GM23248 (cell line): ENCODE data around the gene LZIC. TPM values are rescaled to one million over a fixed set of nuclear protein-coding genes. Genes with fewer than 3 reads are reported as not detected.
A peak's percentile ranks its signal among the peaks of the same experiment; 100 is the strongest.

Experiments used
- DNase-seq: peaks from one replicate; pipeline ENCODE4 v3.0.0-alpha.2; 2015
- H2AFZ ChIP-seq: fragments of 200-600 bp; sonication (generic); 2 replicates; pipeline ENCODE4 v1.6.1; 2016; ENCODE audit warnings: antibody characterized with exemption
- H3F3A ChIP-seq: fragments of 200-600 bp; sonication (generic); 2 replicates; pipeline ENCODE4 v1.6.1; 2016; ENCODE audit warnings: mild to moderate bottlenecking, antibody characterized with exemption, mixed run types; ENCODE audit not compliant: insufficient read depth
- H3K27ac ChIP-seq: fragments of 200-600 bp; sonication (generic); 2 replicates; pipeline ENCODE4 v1.5.1; 2016; ENCODE audit warnings: mild to moderate bottlenecking
- H3K27me3 ChIP-seq: fragments of 200-600 bp; sonication (generic); replicated peaks from 2 replicates; pipeline ENCODE4 v1.6.1; 2016; ENCODE audit warnings: mild to moderate bottlenecking; ENCODE audit not compliant: insufficient read depth
- H3K36me3 ChIP-seq: fragments of 200-600 bp; sonication (generic); 2 replicates; pipeline ENCODE4 v1.6.1; 2016; ENCODE audit warnings: low read depth, mild to moderate bottlenecking
- H3K4me1 ChIP-seq: fragments of 200-600 bp; sonication (generic); 2 replicates; pipeline ENCODE4 v1.6.1; 2016; ENCODE audit warnings: mild to moderate bottlenecking; ENCODE audit not compliant: insufficient read depth
- H3K4me2 ChIP-seq: fragments of 200-600 bp; sonication (generic); one replicate; pipeline ENCODE4 v1.6.1; 2016; ENCODE audit warnings: mild to moderate bottlenecking; ENCODE audit not compliant: unreplicated experiment
- H3K4me3 ChIP-seq: fragments of 200-600 bp; sonication (generic); 2 replicates; pipeline ENCODE4 v1.5.1; 2016; ENCODE audit warnings: mild to moderate bottlenecking
- H3K79me2 ChIP-seq: fragments of 200-600 bp; sonication (generic); 2 replicates; pipeline ENCODE4 v1.6.1; 2016; ENCODE audit warnings: mild to moderate bottlenecking; ENCODE audit not compliant: insufficient read depth
- H3K9ac ChIP-seq: fragments of 200-600 bp; sonication (generic); 2 replicates; pipeline ENCODE4 v1.6.1; 2016; ENCODE audit warnings: mild to moderate bottlenecking
- H3K9me2 ChIP-seq: fragments of 200-600 bp; sonication (generic); 2 replicates; pipeline ENCODE4 v1.6.1; 2016; ENCODE audit warnings: mixed run types, mild to moderate bottlenecking, moderate library complexity; ENCODE audit not compliant: insufficient read depth
- H3K9me3 ChIP-seq: fragments of 200-600 bp; sonication (generic); one replicate; pipeline ENCODE4 v1.6.1; 2017; ENCODE audit warnings: low read depth
- H4K20me1 ChIP-seq: fragments of 200-600 bp; sonication (generic); 2 replicates; pipeline ENCODE4 v1.6.0; 2016; ENCODE audit not compliant: insufficient read depth
- EZH2 ChIP-seq: fragments of 200-600 bp; sonication (generic); IDR thresholded peaks from 2 replicates; pipeline ENCODE4 v1.6.1; 2018; ENCODE audit warnings: antibody characterized with exemption, mild to moderate bottlenecking; ENCODE audit not compliant: insufficient read depth, poor library complexity, severe bottlenecking
- EZH2phosphoT487 ChIP-seq: fragments of 200-600 bp; sonication (generic); IDR thresholded peaks from 2 replicates; pipeline ENCODE4 v1.6.1; 2018; ENCODE audit warnings: antibody characterized with exemption, moderate library complexity, mild to moderate bottlenecking, low read depth; ENCODE audit not compliant: insufficient read depth
- WGBS, 2 experiments: methylation state at CpG; one replicate each; pipeline ENCODE4 v1.1.6; 2015 to 2017; ENCODE audit warnings: low lambda C conversion rate in 2 of 2, low coverage in 1 of 2; ENCODE audit errors: missing lambda C conversion rate in 2 of 2; 5-methylcytosine and 5-hydroxymethylcytosine counted together
- in situ Hi-C: fragments of 300-500 bp; cut with MboI; formaldehyde crosslinking; loops from 2 replicates; pipeline ENCODE4 v1.15.0; 2020
- polyA plus RNA-seq: library from polyadenylated mRNA; unstranded; fragments of >200 nt; fragmentation: Nextera tagmentation; extraction: Ambion mirVana; gene quantifications from 2 replicates; pipeline ENCODE4 v1.2.1, GENCODE V29; 2016
- total RNA-seq: library from RNA; depleted of rRNA; stranded (reverse); fragments of >200 nt; shearing (Covaris generic); gene quantifications from 2 replicates; pipeline ENCODE4 v1.2.3, GENCODE V29; 2014

Gene LZIC
- total and polyA plus RNA-seq, 2 experiments from 2014 or later, result 24.0 to 26.0 TPM

- no peaks in the 10 kb centered on the region for H3K9me2 ChIP-seq
- no peak overlapping the region for H3K4me3 ChIP-seq
- H3K27ac ChIP-seq, result no peak overlapping the region
- no peaks in the 10 kb centered on the region for H3K36me3 ChIP-seq
- no peak overlapping the region for H2AFZ ChIP-seq
- H3K79me2 ChIP-seq, result peaks cover 7% of the 10 kb centered on the region; the same call in 1 of the 2 replicates
- WGBS, 2 experiments, result 82 to 86% methylated on average over 6 of the region's 6 CpGs
- TF ChIP-seq EZH2phosphoT487, result no peak
- no peak for TF ChIP-seq EZH2
- H3K4me1 ChIP-seq, result peaks cover 5% of the 10 kb centered on the region; the same call in 1 of the 2 replicates
- H3K9me3 ChIP-seq, result no peaks in the 10 kb centered on the region
- H3K27me3 ChIP-seq, result no peaks in the 10 kb centered on the region
- no peak overlapping the region for H3K4me2 ChIP-seq
- no peak overlapping the region for H3K9ac ChIP-seq
- no peaks in the 10 kb centered on the region for H3F3A ChIP-seq
- DNase-seq, result no peak
- in situ Hi-C loops, result no loop called here
- no peaks in the 10 kb centered on the region for H4K20me1 ChIP-seq
These were observed 41.1 kb downstream of the LZIC start for GRCh38 chr1:9902060-9902452.

DNA sequence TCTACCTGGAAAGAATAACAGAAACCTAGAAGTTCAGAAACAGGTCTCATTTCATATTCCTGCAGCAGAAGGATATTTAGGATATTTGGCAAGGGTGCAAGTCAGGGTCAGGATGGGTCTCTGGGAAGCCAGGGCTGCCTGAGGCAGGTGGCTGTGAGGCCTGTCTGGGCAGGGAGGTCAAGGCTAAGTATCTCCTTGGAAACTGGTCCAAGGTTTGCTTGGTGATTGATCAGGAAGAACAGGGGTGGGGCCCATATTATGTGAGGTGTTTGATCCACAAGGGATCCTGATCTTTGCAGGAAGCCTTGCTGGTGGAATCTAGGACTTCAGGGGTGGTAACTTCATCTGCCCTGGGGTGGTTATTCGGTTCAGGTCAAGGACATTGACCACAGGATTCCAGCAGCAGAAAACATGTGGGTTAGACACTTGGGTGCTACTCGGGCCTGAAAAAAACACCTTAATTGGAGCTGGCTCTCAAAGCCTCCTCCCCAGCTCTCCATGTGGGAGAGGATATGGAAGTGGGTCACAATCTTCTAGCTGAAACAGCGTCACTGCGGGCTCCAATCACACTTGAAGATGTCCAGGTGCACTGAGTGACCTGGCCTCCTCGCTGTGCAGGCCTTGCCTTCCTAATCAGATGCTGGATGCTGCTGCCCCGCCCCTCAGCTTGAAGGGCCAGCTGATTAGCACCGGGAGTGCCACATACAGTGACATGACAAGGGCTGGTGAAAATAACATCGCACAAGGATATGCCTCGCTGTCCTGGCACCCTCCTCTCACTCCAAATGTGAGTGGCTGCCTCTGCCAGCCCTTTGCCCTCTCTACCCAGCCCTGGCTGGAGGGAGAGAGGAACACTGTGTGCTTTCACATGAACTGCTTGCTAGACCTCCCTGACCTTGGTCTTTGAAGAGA, 41.8 kb downstream of the LZIC start:
- no peak overlapping the region for H3K27ac ChIP-seq
- WGBS, 2 experiments, result 87 to 90% methylated on average over 9 of the region's 9 CpGs
- no peak for DNase-seq
- H3K4me3 ChIP-seq, result no peak overlapping the region
- no peak overlapping the region for H2AFZ ChIP-seq
- no peaks in the 10 kb centered on the region for H3K36me3 ChIP-seq
- TF ChIP-seq EZH2phosphoT487 (no peak), EZH2 (no peak)
- H3K27me3 ChIP-seq, result no peaks in the 10 kb centered on the region
- H3K9ac ChIP-seq, result no peak overlapping the region
- peaks cover 7% of the 10 kb centered on the region; the same call in 1 of the 2 replicates for H3K79me2 ChIP-seq
- in situ Hi-C loops, result no loop called here
- H3K4me2 ChIP-seq, result no peak overlapping the region
- H4K20me1 ChIP-seq, result no peaks in the 10 kb centered on the region
- peaks cover 5% of the 10 kb centered on the region; the same call in 1 of the 2 replicates for H3K4me1 ChIP-seq
- no peaks in the 10 kb centered on the region for H3K9me3 ChIP-seq
- H3K9me2 ChIP-seq, result no peaks in the 10 kb centered on the region
- H3F3A ChIP-seq, result no peaks in the 10 kb centered on the region

- no peaks in the 10 kb centered on the region for H3K36me3 ChIP-seq
- H3K27ac ChIP-seq, result no peak overlapping the region
- H2AFZ ChIP-seq, result no peak overlapping the region
- no peaks in the 10 kb centered on the region for H3K9me2 ChIP-seq
- no peak for DNase-seq
- in situ Hi-C loops, result no loop called here
- no peak overlapping the region for H3K4me3 ChIP-seq
- H3K27me3 ChIP-seq, result no peaks in the 10 kb centered on the region
- TF ChIP-seq EZH2 (no peak), EZH2phosphoT487 (no peak)
- H3K79me2 ChIP-seq, result peaks cover 7% of the 10 kb centered on the region; the same call in 1 of the 2 replicates
- H3K4me1 ChIP-seq, result peaks cover 5% of the 10 kb centered on the region; the same call in 1 of the 2 replicates
- 91 to 92% methylated on average over 18 of the region's 18 CpGs for WGBS, 2 experiments
- H3K9ac ChIP-seq, result no peak overlapping the region
- H4K20me1 ChIP-seq, result no peaks in the 10 kb centered on the region
- no peak overlapping the region for H3K4me2 ChIP-seq
- H3F3A ChIP-seq, result no peaks in the 10 kb centered on the region
- no peaks in the 10 kb centered on the region for H3K9me3 ChIP-seq
These were observed 42.8 kb downstream of the LZIC start for GRCh38 chr1:9900142-9901043.

DNA sequence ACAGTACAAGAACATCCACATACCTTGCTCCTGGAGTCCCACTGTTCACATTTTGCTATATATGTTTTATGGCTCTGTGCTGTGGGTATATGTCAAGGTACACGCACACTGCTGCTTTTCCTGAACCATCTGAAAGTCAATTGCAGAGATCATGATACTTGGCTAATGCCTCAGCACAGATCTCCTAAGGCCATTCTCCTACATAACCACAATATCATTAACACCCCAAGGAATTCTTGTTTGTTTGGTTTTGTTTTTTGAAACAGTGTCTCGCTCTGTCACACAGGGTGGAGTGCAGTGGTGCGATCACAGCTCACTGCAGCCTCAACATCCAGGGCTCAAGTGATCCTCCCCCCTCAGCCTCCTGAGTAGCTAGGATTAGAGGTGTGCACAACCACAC, 49.1 kb downstream of the LZIC start:
- Histone ChIP-seq H3K27me3 (no peaks in the 10 kb centered on the region), H3K4me1 (peaks cover 42% of the 10 kb centered on the region), H3K36me3 (no peaks in the 10 kb centered on the region), H3K79me2 (no peaks in the 10 kb centered on the region), H3F3A (peaks cover 39% of the 10 kb centered on the region), H3K9ac (peak overlapping the region; percentile 60; the same call in 1 of the 2 replicates), H3K27ac (peak overlapping the region; percentile 64; the same call in 1 of the 2 replicates), H3K9me2 (no peaks in the 10 kb centered on the region), H4K20me1 (no peaks in the 10 kb centered on the region), H3K4me3 (peak overlapping the region; percentile 60; the same call in 1 of the 2 replicates), H3K9me3 (no peaks in the 10 kb centered on the region), H2AFZ (0 out of 2 replicates have a peak overlapping the region, but pooled peaks have one; percentile 44), H3K4me2 (peak overlapping the region; percentile 54)
- TF ChIP-seq EZH2phosphoT487 (no peak), EZH2 (no peak)
- in situ Hi-C loops, result no loop called here
- peak; percentile 9 for DNase-seq
- 97 to 98% methylated on average over 3 of the region's 3 CpGs for WGBS, 2 experiments
